Fibroblast of lung (primary cell): ENCODE data around the gene SACM1L.

Experiments
- EZH2 ChIP-seq: IDR thresholded peaks from 2 replicates; pipeline ENCODE4 v1.5.1; 2012; ENCODE audit warnings: low read length, control low read depth, mild to moderate bottlenecking; ENCODE audit errors: missing control alignments
- TF ChIP-seq, protein P1 (sequence below), 2 donors: IDR thresholded peaks in 1 of 2; conservative IDR thresholded peaks in 1 of 2; 1 replicate in 1 of 2; 2 replicates in 1 of 2; pipeline ENCODE4 v1.5.1; 2011 to 2012; ENCODE audit warnings: low read length in 2 of 2, control low read depth in 1 of 2, inconsistent platforms in 1 of 2, low read depth in 1 of 2, mild to moderate bottlenecking in 1 of 2

DNA sequence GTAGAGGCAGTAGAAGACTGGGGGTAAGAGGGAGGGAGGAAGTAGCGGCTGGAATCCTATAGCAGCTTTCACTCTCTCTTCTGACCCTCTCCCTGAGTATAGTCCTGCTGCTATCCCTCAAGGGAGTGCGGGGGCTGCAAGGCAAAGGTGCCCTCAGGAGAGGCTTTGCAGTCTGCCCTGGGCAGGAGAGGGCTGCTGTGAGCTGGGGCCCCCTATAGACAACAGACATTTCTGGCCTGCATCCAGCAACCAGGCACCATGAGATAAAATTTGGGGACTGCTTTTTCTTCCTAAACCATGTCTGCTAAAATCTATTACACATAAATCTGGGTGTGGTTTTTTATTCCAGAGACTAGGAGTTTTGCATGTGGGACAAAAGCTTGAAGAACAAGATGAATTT, 48.0 kb downstream of the SACM1L start:
- TF ChIP-seq, protein P1, sequence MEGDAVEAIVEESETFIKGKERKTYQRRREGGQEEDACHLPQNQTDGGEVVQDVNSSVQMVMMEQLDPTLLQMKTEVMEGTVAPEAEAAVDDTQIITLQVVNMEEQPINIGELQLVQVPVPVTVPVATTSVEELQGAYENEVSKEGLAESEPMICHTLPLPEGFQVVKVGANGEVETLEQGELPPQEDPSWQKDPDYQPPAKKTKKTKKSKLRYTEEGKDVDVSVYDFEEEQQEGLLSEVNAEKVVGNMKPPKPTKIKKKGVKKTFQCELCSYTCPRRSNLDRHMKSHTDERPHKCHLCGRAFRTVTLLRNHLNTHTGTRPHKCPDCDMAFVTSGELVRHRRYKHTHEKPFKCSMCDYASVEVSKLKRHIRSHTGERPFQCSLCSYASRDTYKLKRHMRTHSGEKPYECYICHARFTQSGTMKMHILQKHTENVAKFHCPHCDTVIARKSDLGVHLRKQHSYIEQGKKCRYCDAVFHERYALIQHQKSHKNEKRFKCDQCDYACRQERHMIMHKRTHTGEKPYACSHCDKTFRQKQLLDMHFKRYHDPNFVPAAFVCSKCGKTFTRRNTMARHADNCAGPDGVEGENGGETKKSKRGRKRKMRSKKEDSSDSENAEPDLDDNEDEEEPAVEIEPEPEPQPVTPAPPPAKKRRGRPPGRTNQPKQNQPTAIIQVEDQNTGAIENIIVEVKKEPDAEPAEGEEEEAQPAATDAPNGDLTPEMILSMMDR (conservative IDR thresholded peaks at IDR 0.05 in 1 of 2, IDR thresholded peaks at IDR 0.05 in 1 of 2; ENCODE audit: low read depth in 1 of 2, low read length in 2 of 2), result no peak
- no peak for TF ChIP-seq EZH2
